HG03108 (cell line): Measurements from ENCODE around the gene MYT1.

Experiments
- ATAC-seq: cut with Tn5 transposase; IDR thresholded peaks from one replicate; pipeline ENCODE4 v1.9.1; 2021; ENCODE audit warnings: moderate library complexity; ENCODE audit not compliant: unreplicated experiment

MYT1 gene

GRCh38 chr20:64139199-64140060, 24.8 kb upstream of the MYT1 start:
- ATAC-seq: no peak

- no peak for ATAC-seq
Measured at GRCh38 chr20:64140061-64140931, 24.0 kb upstream of the MYT1 start.

DNA sequence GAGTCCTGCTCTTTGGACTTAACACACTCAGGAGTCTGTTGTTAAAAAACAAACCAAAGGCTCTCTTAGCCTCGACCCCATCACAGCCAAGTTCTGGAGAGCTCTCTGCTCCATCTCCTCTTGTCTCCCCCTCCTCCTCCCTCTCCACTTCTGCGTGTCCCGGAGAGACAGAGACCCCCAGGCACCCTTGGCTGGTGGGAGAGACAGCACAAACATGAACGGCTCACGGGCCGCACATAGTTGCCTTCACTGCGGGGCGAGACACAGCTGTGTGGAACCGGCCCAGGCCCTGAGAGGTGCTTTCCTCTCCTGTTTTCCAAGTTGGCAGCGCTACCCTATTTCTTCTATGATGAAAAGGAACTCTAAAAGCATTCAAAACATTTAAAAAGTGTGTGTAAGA, 23.3 kb upstream of the MYT1 start:
- no peak for ATAC-seq

GRCh38 chr20:64142590-64142989, 21.7 kb upstream of the MYT1 start:
- no peak for ATAC-seq

- no peak for ATAC-seq
Measured at GRCh38 chr20:64143018-64143801, 21.0 kb upstream of the MYT1 start.

DNA sequence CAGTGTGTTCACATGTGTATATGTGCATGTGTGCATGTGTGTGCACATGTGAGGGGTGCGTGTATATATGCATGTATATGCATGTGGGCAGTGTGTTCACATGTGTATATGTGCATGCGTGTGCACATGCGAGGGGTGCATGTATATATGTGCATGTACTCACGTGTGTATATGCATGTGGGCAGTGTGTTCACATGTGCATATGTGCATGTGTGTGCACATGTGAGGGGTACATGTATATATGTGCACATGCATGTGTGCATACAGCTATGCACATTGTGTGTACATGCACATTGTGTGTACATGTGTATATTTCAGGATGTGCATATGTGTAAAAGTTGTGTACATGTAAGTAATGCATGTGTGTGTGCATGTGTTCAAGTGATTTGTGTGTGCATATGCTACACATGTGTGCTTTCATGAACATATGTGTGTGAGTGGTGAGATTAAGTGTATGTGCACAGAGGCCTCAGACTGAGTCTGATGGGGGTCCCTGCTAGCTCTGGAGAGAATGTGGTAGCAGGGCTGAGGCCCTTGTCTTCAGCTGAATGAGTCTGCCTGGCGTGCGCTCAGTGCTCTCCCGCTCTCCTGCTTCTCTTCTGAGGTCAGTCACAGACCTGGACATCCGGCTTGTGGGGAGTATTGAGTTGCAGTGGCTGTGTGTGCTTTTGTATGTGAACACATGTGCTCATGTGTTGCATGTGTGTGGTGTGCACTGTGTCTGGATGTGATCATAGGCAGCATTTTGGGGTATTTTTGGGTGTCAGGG, 19.9 kb upstream of the MYT1 start:
- no peak for ATAC-seq

DNA sequence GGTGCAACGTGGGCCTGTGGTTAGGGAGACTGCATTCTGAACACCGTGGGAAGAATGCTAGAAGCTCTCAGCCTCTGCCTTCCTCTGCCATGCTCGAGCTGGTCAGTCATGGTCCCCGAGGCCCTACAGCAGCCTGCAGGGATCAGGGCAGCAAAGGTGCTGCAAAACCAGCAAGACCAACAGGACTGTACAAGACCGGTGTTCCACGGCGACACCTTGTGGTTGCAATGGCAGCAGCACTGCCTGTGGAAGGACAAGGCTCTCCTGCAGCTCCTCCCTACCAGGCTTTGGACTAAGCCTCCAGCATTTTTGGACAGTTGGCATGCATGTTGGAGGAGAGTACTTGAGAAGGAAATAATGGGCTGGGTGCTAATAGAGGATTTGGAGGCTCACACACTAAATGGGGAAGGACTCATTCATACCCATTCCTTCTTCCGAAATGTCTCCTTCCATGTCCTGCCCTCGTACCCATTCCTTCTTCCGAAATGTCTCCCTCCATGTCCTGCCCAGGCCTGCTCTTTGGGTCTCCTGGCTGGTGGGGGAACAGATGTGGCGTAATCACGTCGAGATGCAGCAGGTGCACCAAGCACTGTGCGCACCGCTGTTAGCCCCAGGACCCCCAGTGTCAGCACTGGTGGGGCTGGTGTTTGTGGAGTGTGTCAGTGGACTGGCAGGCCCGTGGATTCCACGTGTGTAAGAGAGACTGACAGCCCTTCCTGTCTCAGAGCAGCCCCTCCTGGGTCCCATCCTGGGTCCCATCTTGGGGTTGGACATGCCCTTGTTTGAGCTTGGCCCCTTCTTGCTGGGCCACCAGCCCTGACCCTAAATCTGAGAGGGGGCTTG, 18.6 kb upstream of the MYT1 start:
- ATAC-seq: no peak

- no peak for ATAC-seq
Measured at GRCh38 chr20:64146301-64146935, 17.8 kb upstream of the MYT1 start.

DNA sequence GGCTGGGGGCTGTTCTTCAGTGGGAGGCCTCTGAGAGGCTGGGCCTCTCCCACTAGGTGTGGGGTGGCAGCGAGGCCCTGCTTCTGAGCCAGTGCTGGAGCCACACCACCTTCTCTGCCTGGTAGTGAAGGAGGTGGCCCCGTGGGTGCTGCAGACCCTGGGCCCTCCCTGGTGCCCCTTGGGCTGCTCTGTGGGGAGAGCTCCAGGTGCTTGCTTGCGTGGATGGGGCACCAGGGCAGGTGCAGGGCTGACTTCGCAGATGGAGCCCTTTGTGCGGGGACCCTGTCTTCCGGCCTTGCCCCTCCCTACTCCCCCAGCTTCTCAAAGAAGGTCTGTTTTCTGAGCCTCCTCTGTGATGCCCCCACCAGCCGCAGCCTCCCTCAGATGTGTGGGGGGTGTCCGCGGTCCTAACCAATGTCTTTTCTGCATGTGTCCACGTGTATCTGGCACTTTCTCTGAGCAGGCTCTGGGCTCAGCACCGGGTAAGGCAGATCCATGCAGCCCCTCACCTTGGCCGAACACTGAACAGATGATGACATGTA, 17.2 kb upstream of the MYT1 start:
- ATAC-seq: no peak

- ATAC-seq: no peak
Measured at GRCh38 chr20:64148581-64148980, 15.7 kb upstream of the MYT1 start.

DNA sequence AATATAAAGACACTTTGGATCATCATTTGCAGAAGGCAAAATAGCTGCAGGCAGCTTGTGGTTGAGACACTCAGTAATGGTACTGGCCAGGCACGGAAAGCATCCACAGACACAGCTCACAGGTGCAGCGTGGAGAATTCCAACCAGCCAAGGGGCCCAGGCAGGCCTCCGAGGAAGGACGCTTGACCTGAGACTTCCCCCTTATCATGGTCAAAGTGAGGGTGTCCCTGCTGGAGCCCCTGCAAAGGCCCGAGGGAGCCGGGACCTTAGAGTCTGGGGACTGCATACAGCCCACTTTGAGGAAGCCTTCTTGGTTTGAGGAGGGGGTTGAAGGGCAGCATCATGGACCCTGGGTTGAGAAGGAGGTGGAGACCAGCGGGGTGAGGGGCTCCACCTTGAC, 15.1 kb upstream of the MYT1 start:
- no peak for ATAC-seq

GRCh38 chr20:64149809-64150560, 14.3 kb upstream of the MYT1 start:
- no peak for ATAC-seq

- ATAC-seq: no peak
Measured at GRCh38 chr20:64150756-64151632, 13.3 kb upstream of the MYT1 start.

DNA sequence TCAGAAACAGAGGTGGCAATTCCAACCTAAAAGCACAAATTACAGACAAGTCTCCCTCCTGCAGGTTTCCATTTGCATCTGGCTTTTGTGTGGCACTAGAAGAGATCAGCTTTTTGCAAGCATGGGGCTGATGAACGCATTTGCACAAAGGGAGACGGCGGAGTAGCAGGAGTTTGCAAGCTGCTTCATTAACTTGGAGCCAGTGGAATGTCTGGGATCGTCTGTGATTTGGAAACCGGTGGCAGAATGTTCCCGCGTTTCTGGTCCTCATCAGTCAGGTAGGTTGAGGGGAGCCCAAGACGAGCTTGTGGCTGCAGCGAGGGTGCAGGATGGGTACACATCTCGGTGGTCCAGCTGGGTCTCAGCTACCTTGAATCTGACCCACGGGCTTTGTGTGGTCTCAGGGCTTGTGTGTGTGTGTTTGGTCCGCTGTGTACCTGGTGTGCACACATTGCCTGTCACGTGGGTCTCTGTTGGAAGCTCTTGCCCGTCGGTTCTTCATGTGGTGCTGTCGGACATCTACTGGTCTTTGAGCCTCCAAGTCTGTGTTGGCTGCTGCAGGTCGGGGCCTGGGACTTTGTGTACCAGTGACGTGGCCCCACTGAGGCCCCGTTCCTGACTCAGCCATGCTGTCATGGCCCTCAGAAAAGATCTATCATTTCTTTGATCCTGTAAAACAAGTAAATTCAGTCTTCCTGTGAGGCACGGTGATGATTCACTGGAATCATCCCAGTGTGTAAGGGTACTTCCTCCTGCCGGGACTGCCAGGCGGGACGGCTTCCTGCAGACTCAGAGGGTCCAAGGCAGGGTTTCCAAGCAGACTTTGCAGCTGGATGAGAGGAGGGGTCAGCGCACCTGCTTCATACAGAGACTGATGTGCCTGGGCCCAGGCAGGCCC, 12.4 kb upstream of the MYT1 start:
- ATAC-seq: no peak

DNA sequence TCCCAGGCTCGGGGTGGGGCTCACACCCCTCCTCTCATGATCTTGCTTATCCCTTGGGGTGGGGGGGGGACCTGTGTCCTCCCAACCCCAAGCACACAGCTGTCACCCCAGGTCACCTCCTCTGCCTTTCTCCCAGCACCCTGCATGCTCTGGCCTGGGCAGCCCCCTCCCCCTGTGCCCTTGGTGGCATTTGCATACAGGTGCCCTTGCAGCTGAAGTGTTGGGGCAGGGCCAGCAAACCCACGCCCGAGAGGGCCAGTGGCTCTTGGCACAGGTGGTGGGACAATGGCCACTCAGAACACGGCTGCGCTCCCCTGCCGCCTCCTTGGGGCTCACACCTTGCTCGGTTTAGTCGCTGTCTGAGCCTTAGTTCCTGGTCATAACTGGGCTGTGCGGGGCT, 11.3 kb upstream of the MYT1 start:
- no peak for ATAC-seq

GRCh38 chr20:64153410-64153809, 10.8 kb upstream of the MYT1 start:
- no peak for ATAC-seq
